ENCODE measurements around the gene COL1A1.

DNA sequence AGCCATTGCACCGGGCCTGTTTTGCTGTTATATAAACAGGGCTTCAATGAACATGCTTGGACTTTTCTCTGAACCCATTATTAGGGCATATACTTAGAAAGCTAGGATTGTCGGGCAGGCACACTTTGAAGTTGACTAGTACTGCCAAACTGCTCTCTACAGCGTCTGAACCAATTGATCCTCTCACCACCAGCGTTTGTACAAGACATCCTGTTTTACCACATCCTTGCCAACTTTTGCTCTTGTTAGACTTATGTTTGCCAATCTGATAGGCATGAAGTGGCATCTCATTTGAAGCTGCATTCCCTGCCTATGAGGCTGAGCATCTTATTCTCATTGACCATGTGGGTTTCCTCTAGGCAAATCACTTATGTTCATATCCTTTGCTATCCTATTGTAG lies 43.5 kb downstream of the COL1A1 start:
- TF ChIP-seq, protein P1, sequence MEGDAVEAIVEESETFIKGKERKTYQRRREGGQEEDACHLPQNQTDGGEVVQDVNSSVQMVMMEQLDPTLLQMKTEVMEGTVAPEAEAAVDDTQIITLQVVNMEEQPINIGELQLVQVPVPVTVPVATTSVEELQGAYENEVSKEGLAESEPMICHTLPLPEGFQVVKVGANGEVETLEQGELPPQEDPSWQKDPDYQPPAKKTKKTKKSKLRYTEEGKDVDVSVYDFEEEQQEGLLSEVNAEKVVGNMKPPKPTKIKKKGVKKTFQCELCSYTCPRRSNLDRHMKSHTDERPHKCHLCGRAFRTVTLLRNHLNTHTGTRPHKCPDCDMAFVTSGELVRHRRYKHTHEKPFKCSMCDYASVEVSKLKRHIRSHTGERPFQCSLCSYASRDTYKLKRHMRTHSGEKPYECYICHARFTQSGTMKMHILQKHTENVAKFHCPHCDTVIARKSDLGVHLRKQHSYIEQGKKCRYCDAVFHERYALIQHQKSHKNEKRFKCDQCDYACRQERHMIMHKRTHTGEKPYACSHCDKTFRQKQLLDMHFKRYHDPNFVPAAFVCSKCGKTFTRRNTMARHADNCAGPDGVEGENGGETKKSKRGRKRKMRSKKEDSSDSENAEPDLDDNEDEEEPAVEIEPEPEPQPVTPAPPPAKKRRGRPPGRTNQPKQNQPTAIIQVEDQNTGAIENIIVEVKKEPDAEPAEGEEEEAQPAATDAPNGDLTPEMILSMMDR (IDR thresholded peaks at IDR 0.05): no peak
- TF ChIP-seq POLR2A (IDR thresholded peaks at IDR 0.05): no peak
- no peak for TF ChIP-seq EP300 (IDR thresholded peaks at IDR 0.05)

All from ovary (tissue), 3 donors.